ENCODE measurements around the gene LRRN2. TPM values are rescaled to one million over a fixed set of nuclear protein-coding genes. Genes with fewer than 3 reads are reported as not detected.

Gene LRRN2
- total RNA-seq, 1 experiment from 2014 or later = 4.6 TPM

DNA sequence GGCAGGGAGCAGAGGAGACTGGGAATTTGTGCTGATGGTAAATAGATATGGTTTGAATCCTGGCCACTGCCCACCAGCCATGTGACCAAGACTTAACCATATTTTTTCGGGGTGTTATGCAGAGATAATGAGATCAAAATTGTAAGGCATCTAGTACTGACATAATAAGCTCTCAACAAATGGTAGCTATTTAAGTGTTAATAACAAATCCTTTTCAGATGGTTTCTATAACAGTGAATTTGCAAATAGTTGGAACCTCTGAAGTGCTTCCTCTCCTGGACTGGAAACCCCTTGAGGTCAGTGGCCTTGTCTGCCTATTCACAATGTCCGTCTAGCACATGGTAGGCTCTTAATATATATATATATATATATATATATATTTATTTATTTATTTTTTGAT is 104.7 kb downstream of the LRRN2 start:
- Histone ChIP-seq H3K4me3 (no peak overlapping the region), H3K79me2 (ENCODE audit: low read depth) (no peaks in the 10 kb centered on the region), H3K4me2 (no peak overlapping the region), H3F3A (ENCODE audit: insufficient read depth, low read depth) (peaks cover 8% of the 10 kb centered on the region; the same call in 1 of the 2 replicates), H3K27ac (no peak overlapping the region), H3K4me1 (replicated peaks; ENCODE audit: insufficient read depth) (0 out of 2 replicates have a peak, but pooled peaks cover 3% of the 10 kb centered on the region), H4K20me1 (ENCODE audit: insufficient read depth) (no peaks in the 10 kb centered on the region), H3K9me2 (ENCODE audit: insufficient read depth) (no peaks in the 10 kb centered on the region), H3K36me3 (ENCODE audit: low read depth) (no peaks in the 10 kb centered on the region), H2AFZ (no peak overlapping the region), H3K27me3 (ENCODE audit: insufficient read depth, low read depth) (no peaks in the 10 kb centered on the region), H3K9me3 (ENCODE audit: insufficient read depth, low read depth) (no peaks in the 10 kb centered on the region)
- POLR2A ChIA-PET (ENCODE audit: unreplicated experiment) = no interaction called here
- DNase-seq = no peak
- TF ChIP-seq, protein P1, sequence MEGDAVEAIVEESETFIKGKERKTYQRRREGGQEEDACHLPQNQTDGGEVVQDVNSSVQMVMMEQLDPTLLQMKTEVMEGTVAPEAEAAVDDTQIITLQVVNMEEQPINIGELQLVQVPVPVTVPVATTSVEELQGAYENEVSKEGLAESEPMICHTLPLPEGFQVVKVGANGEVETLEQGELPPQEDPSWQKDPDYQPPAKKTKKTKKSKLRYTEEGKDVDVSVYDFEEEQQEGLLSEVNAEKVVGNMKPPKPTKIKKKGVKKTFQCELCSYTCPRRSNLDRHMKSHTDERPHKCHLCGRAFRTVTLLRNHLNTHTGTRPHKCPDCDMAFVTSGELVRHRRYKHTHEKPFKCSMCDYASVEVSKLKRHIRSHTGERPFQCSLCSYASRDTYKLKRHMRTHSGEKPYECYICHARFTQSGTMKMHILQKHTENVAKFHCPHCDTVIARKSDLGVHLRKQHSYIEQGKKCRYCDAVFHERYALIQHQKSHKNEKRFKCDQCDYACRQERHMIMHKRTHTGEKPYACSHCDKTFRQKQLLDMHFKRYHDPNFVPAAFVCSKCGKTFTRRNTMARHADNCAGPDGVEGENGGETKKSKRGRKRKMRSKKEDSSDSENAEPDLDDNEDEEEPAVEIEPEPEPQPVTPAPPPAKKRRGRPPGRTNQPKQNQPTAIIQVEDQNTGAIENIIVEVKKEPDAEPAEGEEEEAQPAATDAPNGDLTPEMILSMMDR (conservative IDR thresholded peaks at IDR 0.05) = no peak
- no peak for TF ChIP-seq EZH2 (IDR thresholded peaks at IDR 0.05; ENCODE audit: low read depth)
- BruUV-seq (replicated peaks) = no TSS peak
- intact Hi-C loops (cut with micrococcal nuclease; ENCODE audit: unreplicated experiment) = no loop called here
- CTCF ChIA-PET = no interaction called here

DNA sequence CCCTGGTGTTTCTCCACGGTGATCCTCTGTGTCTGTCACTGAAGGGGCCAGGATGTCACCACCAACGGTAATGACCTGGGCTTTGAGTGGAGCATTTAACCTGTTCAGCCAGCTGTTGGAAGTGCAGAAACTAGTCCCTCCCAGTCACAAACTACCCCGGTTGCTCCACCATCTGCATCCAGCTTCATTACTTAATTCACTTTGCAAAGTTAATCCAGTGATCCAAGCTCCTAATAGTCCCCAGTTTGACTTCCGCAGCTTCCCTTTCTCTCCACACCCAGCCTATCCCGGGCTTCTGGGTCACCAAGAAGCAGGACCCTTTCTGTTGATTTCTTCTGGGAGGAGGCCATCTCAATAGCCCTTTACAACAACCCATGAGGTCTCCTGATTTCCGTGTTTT is 105.9 kb downstream of the LRRN2 start:
- Histone ChIP-seq H3F3A (ENCODE audit: insufficient read depth, low read depth) (peaks cover 8% of the 10 kb centered on the region; the same call in 1 of the 2 replicates), H3K9me3 (ENCODE audit: insufficient read depth, low read depth) (no peaks in the 10 kb centered on the region), H2AFZ (no peak overlapping the region), H3K27ac (no peak overlapping the region), H3K79me2 (ENCODE audit: low read depth) (no peaks in the 10 kb centered on the region), H4K20me1 (ENCODE audit: insufficient read depth) (no peaks in the 10 kb centered on the region), H3K4me2 (no peak overlapping the region), H3K4me1 (replicated peaks; ENCODE audit: insufficient read depth) (0 out of 2 replicates have a peak, but pooled peaks cover 3% of the 10 kb centered on the region), H3K9me2 (ENCODE audit: insufficient read depth) (no peaks in the 10 kb centered on the region), H3K4me3 (no peak overlapping the region), H3K36me3 (ENCODE audit: low read depth) (no peaks in the 10 kb centered on the region), H3K27me3 (ENCODE audit: insufficient read depth, low read depth) (no peaks in the 10 kb centered on the region)
- no TSS peak for BruUV-seq (replicated peaks)
- no peak for DNase-seq
- POLR2A ChIA-PET (ENCODE audit: unreplicated experiment) = no interaction called here
- intact Hi-C loops (cut with micrococcal nuclease; ENCODE audit: unreplicated experiment) = no loop called here
- CTCF ChIA-PET = interaction anchor here (0.6 to 0.7 kb wide), 2 partner anchors 28 to 184 kb away, joined by 3 to 19 read pairs; no protein-coding TSS in a partner anchor
- TF ChIP-seq EZH2 (IDR thresholded peaks at IDR 0.05; ENCODE audit: low read depth) = no peak
- TF ChIP-seq, protein P1 (conservative IDR thresholded peaks at IDR 0.05) = no peak

DNA sequence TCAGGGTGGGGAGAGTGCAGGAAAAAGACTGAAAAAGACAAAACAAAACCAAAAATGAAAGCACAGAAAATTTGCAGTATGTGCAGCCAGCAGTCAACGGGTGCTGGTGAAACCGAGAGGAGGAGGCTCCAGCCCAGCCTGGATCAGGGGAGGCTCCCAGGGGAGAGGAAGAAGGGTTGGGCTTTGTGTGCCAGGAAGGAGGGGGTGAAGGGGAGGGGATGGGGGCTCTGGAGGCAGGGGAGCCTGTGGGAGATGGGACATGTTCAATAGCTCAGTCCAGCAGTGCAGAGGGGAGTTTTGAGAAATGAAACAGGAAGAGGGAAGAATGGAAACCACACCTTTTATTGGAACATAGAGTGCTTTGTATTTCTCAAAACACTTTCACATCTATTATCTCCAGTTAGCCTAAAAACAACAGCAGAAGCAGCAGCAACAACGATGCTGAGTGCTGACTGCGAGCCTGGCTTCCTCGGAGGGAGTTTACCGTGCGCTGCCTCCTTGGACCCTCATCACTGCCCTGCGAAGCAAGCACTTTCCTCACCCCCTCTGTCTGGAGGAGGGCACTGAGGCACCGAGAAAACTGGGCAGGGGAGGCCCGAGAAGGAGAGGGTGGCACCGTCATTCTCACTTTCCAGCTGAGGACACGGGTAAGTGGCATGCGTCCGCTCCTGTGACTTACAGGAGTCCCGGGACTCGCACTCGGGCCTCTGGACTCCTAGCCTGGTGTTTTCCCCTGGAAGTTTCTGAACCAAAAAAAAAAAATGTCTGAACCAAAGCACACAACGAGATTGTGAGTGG is 106.5 kb downstream of the LRRN2 start:
- Histone ChIP-seq H3F3A (ENCODE audit: insufficient read depth, low read depth) (peaks cover 4% of the 10 kb centered on the region; the same call in 1 of the 2 replicates), H3K4me2 (no peak overlapping the region), H3K36me3 (ENCODE audit: low read depth) (no peaks in the 10 kb centered on the region), H3K79me2 (ENCODE audit: low read depth) (no peaks in the 10 kb centered on the region), H3K27me3 (ENCODE audit: insufficient read depth, low read depth) (no peaks in the 10 kb centered on the region), H2AFZ (no peak overlapping the region), H3K4me3 (no peak overlapping the region), H4K20me1 (ENCODE audit: insufficient read depth) (no peaks in the 10 kb centered on the region), H3K9me3 (ENCODE audit: insufficient read depth, low read depth) (no peaks in the 10 kb centered on the region), H3K4me1 (replicated peaks; ENCODE audit: insufficient read depth) (peaks cover 6% of the 10 kb centered on the region), H3K27ac (no peak overlapping the region), H3K9me2 (ENCODE audit: insufficient read depth) (no peaks in the 10 kb centered on the region)
- ChIA-PET POLR2A (ENCODE audit: unreplicated experiment) (no interaction called here), CTCF (interaction anchor here (0.6 to 0.7 kb wide), 2 partner anchors 27 to 185 kb away, joined by 3 to 19 read pairs; no protein-coding TSS in a partner anchor)
- no peak for DNase-seq
- no TSS peak for BruUV-seq (replicated peaks)
- intact Hi-C loops (cut with micrococcal nuclease; ENCODE audit: unreplicated experiment) = no loop called here
- no peak for TF ChIP-seq EZH2 (IDR thresholded peaks at IDR 0.05; ENCODE audit: low read depth)

Measured in PC-9 (cell line).